Spleen (tissue), 11 donors: ENCODE results near the gene ABTB2. TPM values are rescaled to one million over a fixed set of nuclear protein-coding genes. Genes with fewer than 3 reads are reported as not detected.
"Not testable (repeated sequence)": the region's sequence is repeated elsewhere in the genome, so short reads cannot be mapped to it uniquely, and the experiment has no call there.

Experiments used
- DNase-seq: peaks from one replicate; pipeline ENCODE4 v3.0.0-alpha.2; 2020
- H3K27ac ChIP-seq, 8 donors: fragments of 200-600 bp; sonication (generic) in 7 of 8; 1 replicate in 4 of 8; 2 replicates in 4 of 8; pipeline versions ENCODE4 v1.5.0 to v1.8.0; 2016 to 2021; ENCODE audit warnings: inconsistent platforms in 4 of 8, mild to moderate bottlenecking in 4 of 8, moderate library complexity in 1 of 8
- H3K27me3 ChIP-seq, 7 donors: fragments of 200-600 bp; sonication (generic) in 6 of 7; replicated peaks in 1 of 7; 1 replicate in 4 of 7; 2 replicates in 3 of 7; pipeline versions ENCODE4 v1.5.0 to v1.8.0; 2016 to 2021; ENCODE audit warnings: inconsistent platforms in 3 of 7, mild to moderate bottlenecking in 1 of 7
- H3K36me3 ChIP-seq, 6 donors: fragments of 200-600 bp; sonication (generic) in 5 of 6; 1 replicate in 4 of 6; 2 replicates in 2 of 6; pipeline versions ENCODE4 v1.5.0 to v1.8.0; 2016 to 2021; ENCODE audit warnings: inconsistent platforms in 2 of 6
- H3K4me1 ChIP-seq, 6 donors: fragments of 200-600 bp; sonication (generic) in 5 of 6; 1 replicate in 3 of 6; 2 replicates in 3 of 6; pipeline versions ENCODE4 v1.5.0 to v1.8.0; 2016 to 2021; ENCODE audit warnings: inconsistent platforms in 3 of 6
- H3K4me3 ChIP-seq, 8 donors: fragments of 200-600 bp; sonication (generic) in 7 of 8; 1 replicate in 4 of 8; 2 replicates in 4 of 8; pipeline versions ENCODE4 v1.5.0 to v1.8.0; 2016 to 2021; ENCODE audit warnings: inconsistent platforms in 4 of 8, mild to moderate bottlenecking in 4 of 8, moderate library complexity in 2 of 8
- H3K9me3 ChIP-seq, 8 donors: fragments of 200-600 bp; sonication (generic) in 7 of 8; 1 replicate in 4 of 8; 2 replicates in 4 of 8; pipeline versions ENCODE4 v1.5.0 to v1.8.0; 2016 to 2021; ENCODE audit warnings: inconsistent platforms in 4 of 8
- POLR2A ChIP-seq, 3 donors: fragments of 450-650 bp; IDR thresholded peaks; one replicate each; pipeline ENCODE4 v1.5.1; 2017; ENCODE audit warnings: antibody characterized with exemption in 3 of 3, mild to moderate bottlenecking in 1 of 3
- POLR2AphosphoS5 ChIP-seq, 3 donors: sonication (generic); formaldehyde crosslinking; IDR thresholded peaks; one replicate each; pipeline ENCODE4 v1.5.1; 2017; ENCODE audit warnings: antibody characterized with exemption in 3 of 3
- WGBS, 5 donors: extraction: QIAGEN DNeasy Blood & Tissue Kit in 3 of 5; methylation state at CpG; one replicate each; pipeline versions ENCODE4 v1.1.5 to v1.1.7; 2013 to 2018; 5-methylcytosine and 5-hydroxymethylcytosine counted together
- intact Hi-C: fragments of 100-400 bp; cut with DNase I; formaldehyde crosslinking; loops from one replicate; pipeline ENCODE4 v1.15.0; 2023; ENCODE audit warnings: low total_unique reads
- polyA plus RNA-seq, 3 donors: library from polyadenylated mRNA; stranded (reverse); fragments of 200-250 nt; gene quantifications; one replicate each; pipeline ENCODE4 v1.2.1, GENCODE V29; 2013
- total RNA-seq, 7 donors: library from RNA; depleted of rRNA in 3 of 7; stranded (reverse); fragments of >200 nt in 3 of 7; fragmentation: NEBNext Ultra II Directional in 4 of 7; extraction: Animal tissue kit (Norgen Biotek cat#: 25700) in 4 of 7; gene quantifications; one replicate each; pipeline versions ENCODE4 v1.1.0 to v1.2.1, GENCODE V29; 2016 to 2021
- TF ChIP-seq, protein P1 (sequence below), 11 experiments: fragments of 200-600 bp in 7 of 11; fragments of 450-650 bp in 4 of 11; sonication (generic) in 4 of 11; IDR thresholded peaks in 8 of 11; conservative IDR thresholded peaks in 3 of 11; 1 replicate in 7 of 11; 2 replicates in 4 of 11; pipeline versions ENCODE4 v1.4.0 to v1.8.0; 2016 to 2021; ENCODE audit warnings: antibody characterized with exemption in 11 of 11, inconsistent platforms in 4 of 11, mild to moderate bottlenecking in 1 of 11
- donor health status: healthy with polysubstance abuse.
- donor health status: DM: no; HTN: no; CAD: no; lungs with moderate emphysema.
- donor health status: DM: no; HTN: no; CAD: no.
- donor health status: Bipolar disorder and iron deficiency.
- donor health status: healthy.
- donor health status: DM: no; HTN: no; CAD: no.
- donor health status: DM: yes; HTN: yes; CAD: no.

The ABTB2 gene
- total and polyA plus RNA-seq, 10 donors, result 0.41 to 2.9 (median 1.7) TPM

DNA sequence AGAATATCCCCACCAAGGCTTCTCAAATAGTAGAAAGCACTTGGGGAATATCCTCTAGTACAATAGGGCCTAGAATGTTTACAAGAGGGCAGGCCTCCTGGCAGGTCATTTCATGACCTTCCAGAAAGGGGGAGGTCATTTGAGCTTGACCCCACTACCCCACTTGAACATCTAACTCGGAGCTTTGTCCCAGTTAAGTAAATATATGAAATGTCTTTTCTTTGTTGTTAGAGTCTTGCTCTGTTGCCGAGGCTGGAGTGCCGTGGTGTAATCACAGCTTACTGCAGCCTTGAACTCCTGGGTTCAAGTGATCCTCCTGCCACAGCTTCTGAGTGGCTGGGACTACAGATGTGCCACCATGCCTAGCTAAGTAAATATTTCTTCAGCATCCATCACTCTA lies 108.4 kb downstream of the ABTB2 start:
- Histone ChIP-seq H3K36me3 (no peaks in the 10 kb centered on the region), H3K27ac (no peak overlapping the region), H3K27me3 (no peaks in the 10 kb centered on the region), H3K9me3 (no peaks in the 10 kb centered on the region), H3K4me1 (peaks cover 0 to 65% (median 17%) of the 10 kb centered on the region in 6 donors), H3K4me3 (no peak overlapping the region)
- TF ChIP-seq POLR2A (IDR thresholded peaks at IDR 0.05), result no peak
- TF ChIP-seq POLR2AphosphoS5 (IDR thresholded peaks at IDR 0.05), result no peak
- TF ChIP-seq, protein P1, sequence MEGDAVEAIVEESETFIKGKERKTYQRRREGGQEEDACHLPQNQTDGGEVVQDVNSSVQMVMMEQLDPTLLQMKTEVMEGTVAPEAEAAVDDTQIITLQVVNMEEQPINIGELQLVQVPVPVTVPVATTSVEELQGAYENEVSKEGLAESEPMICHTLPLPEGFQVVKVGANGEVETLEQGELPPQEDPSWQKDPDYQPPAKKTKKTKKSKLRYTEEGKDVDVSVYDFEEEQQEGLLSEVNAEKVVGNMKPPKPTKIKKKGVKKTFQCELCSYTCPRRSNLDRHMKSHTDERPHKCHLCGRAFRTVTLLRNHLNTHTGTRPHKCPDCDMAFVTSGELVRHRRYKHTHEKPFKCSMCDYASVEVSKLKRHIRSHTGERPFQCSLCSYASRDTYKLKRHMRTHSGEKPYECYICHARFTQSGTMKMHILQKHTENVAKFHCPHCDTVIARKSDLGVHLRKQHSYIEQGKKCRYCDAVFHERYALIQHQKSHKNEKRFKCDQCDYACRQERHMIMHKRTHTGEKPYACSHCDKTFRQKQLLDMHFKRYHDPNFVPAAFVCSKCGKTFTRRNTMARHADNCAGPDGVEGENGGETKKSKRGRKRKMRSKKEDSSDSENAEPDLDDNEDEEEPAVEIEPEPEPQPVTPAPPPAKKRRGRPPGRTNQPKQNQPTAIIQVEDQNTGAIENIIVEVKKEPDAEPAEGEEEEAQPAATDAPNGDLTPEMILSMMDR (IDR thresholded peaks at IDR 0.05 in 8 of 11, conservative IDR thresholded peaks at IDR 0.05 in 3 of 11), result no peak
- no peak for DNase-seq
- intact Hi-C loops, result no loop called here
- 61 to 89% (median 76%) methylated on average over 3 of the region's 3 CpGs for WGBS, 5 donors

DNA sequence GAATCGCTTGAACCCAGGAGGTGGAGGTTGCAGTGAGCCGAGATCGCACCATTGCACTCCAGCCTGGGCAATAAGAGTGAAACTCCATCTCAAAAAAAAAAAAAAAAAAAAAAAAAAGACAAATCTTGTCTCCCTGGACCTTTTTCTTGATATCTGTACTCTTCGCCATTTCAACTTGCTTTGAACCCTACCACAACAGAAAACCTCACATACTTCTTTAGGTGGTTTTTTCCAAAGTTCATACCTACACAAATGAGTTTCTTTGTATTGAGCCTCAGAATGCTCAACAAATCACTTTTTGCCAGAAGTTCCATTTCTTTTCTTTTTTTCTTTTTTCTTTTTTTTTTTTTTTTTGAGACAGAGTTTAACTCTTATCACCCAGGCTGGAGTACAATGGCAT lies 111.3 kb downstream of the ABTB2 start:
- peaks cover 0 to 63% (median 21%) of the 10 kb centered on the region in 6 donors for H3K4me1 ChIP-seq
- H3K4me3 ChIP-seq, H3K27ac ChIP-seq, intact Hi-C loops, H3K36me3 ChIP-seq, H3K27me3 ChIP-seq, DNase-seq, H3K9me3 ChIP-seq: not testable (repeated sequence)
- 66 to 96% (median 81%) methylated on average over 4 of the region's 4 CpGs for WGBS, 5 donors

DNA sequence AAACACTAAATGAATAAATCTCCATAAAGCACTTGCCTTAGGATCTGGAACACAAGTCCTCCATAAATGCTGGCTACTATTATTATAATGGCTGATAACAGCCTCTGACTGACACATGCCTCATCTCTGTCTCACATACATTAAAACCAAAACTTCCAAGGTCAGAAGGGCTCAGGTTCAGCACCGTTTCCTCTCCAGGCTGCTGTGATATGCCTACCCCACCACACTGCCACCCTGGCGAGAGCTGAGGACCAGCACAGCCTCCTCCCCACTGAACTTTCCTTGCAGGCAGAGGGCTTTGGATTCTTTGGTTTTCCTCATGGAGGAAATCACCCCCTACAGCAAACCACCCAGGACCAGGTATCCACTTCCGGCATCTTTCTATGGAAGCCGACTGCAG lies 112.8 kb downstream of the ABTB2 start:
- intact Hi-C loops, result no loop called here
- TF ChIP-seq POLR2A (IDR thresholded peaks at IDR 0.05), result no peak
- TF ChIP-seq, protein P1 (IDR thresholded peaks at IDR 0.05 in 8 of 11, conservative IDR thresholded peaks at IDR 0.05 in 3 of 11), result no peak
- TF ChIP-seq POLR2AphosphoS5 (IDR thresholded peaks at IDR 0.05), result no peak
- Histone ChIP-seq H3K4me3 (no peak overlapping the region), H3K27ac (no peak overlapping the region), H3K9me3 (no peaks in the 10 kb centered on the region), H3K27me3 (no peaks in the 10 kb centered on the region), H3K4me1 (peaks cover 0 to 48% (median 9%) of the 10 kb centered on the region in 6 donors), H3K36me3 (no peaks in the 10 kb centered on the region)
- no peak for DNase-seq
- WGBS, 5 donors, result 65 to 88% (median 83%) methylated on average over 4 of the region's 4 CpGs

DNA sequence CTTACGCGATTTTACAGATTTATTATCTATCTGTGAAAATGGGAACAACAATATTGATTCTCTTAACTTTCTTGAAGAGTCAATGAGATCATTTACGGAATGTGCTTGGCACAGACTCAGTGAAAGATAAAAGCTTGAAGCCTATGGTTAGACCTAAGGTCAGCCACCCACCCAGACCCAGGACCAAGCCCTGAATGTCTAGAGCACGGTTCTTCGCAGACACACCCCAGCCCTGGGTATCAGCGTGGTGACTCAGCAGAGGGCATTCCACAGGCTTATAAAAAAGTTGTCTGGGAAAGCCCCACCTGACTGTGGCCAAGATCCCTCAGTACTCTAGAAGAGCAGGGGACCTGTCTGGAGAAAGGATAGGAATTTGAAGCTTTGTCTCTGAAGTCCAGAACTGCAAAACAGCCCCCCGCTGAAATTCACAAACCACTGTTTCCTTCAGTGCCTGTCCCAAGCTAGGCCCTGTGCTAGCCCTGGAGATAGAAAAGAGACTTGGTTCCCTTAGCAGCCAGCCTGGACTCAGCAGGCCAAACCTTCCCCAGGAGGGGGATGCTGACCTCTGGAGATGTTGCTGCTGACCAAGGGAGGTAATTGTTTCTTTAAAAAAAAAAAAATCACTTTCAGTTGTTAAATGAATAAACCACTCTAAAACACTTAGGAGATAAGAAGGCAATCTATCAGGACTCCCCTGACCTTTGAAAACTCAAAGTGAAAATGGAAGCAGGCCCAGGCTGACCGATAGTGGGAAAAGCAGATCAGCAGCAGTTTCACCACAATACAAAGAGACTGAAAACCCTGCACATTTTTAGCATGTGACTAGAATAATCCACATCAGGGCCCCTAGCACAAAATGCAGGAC lies 114.0 kb downstream of the ABTB2 start:
- 71 to 78% (median 77%) methylated on average over 8 of the region's 8 CpGs for WGBS, 5 donors
- Histone ChIP-seq H3K4me1 (peaks cover 0 to 41% (median 9%) of the 10 kb centered on the region in 6 donors), H3K27ac (peak overlapping the region in 2 of 8 donors; percentile 9 to 15), H3K27me3 (no peaks in the 10 kb centered on the region), H3K9me3 (no peaks in the 10 kb centered on the region), H3K4me3 (no peak overlapping the region), H3K36me3 (no peaks in the 10 kb centered on the region)
- TF ChIP-seq POLR2A (IDR thresholded peaks at IDR 0.05), result no peak
- no peak for TF ChIP-seq POLR2AphosphoS5 (IDR thresholded peaks at IDR 0.05)
- TF ChIP-seq, protein P1 (IDR thresholded peaks at IDR 0.05 in 8 of 11, conservative IDR thresholded peaks at IDR 0.05 in 3 of 11), result no peak
- DNase-seq, result no peak
- intact Hi-C loops, result no loop called here
